ENCODE measurements around the gene AKR7A2.
"Not testable (repeated sequence)": the region's sequence is repeated elsewhere in the genome, so short reads cannot be mapped to it uniquely, and the experiment has no call there.

AKR7A2 gene

DNA sequence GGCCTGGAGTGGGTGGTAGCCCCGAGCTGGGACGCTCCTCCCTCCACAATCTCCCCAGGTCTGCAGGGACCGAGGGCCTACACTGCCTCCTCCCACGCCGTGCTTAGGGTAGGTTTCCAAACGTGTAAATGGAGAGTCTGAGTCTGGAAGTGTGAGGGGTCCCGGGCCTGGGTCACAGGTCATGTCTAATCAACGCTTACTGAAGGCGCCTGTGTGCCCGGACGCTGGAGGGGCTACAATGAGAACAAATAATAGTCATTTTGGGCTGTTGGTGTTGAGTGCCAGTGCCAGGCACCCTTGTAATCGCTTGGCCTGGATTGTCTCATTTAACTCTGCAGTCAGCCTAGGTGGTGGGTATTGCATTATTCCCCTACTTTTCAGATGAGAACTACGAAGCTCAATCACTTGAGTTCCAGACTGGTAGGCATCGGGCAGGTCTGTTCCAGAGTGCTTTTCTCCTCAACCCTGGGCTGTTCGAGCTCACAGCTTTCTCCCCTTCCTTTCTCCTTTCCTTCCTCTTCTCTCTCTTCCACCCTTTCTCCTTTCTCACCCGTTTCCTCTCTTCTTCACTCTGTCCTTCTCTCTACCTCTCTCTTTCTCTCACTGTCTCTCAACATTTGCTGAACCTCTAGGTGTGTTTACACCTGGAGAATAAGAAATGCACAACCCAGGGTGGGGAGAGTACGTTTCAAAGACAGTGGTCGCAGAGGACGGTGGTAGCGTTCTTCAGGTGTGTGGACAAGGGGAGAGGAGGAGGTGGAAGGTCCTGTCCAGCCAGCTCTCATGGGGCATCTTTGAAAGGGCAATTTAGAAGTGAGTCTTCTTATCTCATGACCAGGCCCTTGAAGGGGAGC, 1.1 kb upstream of the AKR7A2 start:
- in situ Hi-C loops (cut with MboI; ENCODE audit: low sequenced_read_pairs) = no loop called here
- peak in 1 of 2 experiments; percentile 12 for DNase-seq (ENCODE audit: low spot score in 2 of 2)

DNA sequence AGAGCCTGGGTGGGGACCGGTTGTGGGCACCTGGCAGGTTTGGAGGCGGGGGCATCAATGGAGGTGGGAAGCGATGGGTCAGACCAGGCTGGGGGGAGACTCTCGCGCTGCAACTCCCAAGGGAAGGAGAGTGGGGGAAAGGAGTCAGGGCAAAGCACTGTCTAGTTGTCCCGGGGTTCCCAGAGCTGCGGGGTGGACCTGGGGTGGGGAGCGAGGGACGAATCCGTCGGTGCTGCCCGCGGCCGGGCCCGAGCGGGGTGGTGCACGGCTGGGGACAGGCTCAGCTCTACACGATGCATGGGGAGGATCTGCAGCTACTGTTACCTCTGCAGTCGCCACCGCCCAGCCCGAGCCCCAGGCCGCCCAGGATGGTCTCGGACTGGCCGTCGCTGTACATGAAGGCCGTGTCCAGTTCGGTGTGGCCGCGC, 427 bp downstream of the AKR7A2 start:
- no peaks in the 10 kb centered on the region for H3K9me3 ChIP-seq
- H3K27me3 ChIP-seq (ENCODE audit: low read depth) = no peaks in the 10 kb centered on the region
- in situ Hi-C loops (cut with MboI; ENCODE audit: low sequenced_read_pairs) = no loop called here
- DNase-seq (ENCODE audit: low spot score in 2 of 2) = peak in 1 of 2 experiments; percentile 33
- H3K4me3 ChIP-seq = peak overlapping the region; percentile 84
- peaks cover 5% of the 10 kb centered on the region for H3K4me1 ChIP-seq
- H3K36me3 ChIP-seq (replicated peaks) = peaks cover 22% of the 10 kb centered on the region

More for the DNA sequence above, 1.1 kb upstream of the AKR7A2 start:
- Histone ChIP-seq H3K27me3 (ENCODE audit: low read depth) (no peaks in the 10 kb centered on the region), H3K4me3 (peak overlapping the region; percentile 84), H3K36me3 (replicated peaks) (peaks cover 14% of the 10 kb centered on the region), H3K4me1 (peaks cover 5% of the 10 kb centered on the region), H3K9me3 (no peaks in the 10 kb centered on the region)

DNA sequence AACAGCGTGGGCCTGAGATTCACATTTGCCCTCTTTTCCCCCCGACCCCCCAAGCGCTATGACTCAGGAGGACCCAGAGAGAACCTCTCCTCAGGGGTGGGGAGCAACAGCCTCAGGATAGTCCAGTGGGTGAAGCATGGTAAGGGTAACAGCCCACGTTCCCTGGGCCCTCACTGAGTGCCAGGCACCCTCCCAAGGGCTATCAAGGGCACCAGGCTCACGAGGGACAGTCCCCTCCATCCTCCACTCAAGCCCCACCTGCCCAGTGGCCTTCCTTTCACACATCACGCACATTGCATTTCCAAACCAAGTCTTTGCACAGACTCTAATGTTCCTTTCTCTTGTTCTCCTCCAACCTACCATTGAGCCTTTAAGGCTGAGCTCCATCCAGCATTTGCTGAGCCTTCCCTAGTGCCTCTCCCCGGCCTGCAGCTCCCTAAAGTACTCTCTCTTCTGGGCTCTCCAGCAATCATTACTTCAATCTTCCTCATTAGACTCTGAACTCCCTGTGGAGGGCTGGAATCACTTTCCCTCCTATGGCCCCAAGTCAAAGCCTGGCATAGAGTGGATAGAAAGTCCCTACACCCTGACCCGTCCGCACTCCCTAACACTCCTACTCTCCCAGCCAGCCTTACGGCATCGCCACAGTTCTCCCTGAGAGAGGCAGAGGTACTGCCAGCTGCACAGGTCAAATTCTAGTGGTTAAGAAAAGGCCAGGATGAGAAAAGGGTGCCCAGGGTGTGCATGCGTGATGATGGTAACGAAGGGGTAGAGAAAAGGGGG, 1.0 kb downstream of the AKR7A2 start:
- in situ Hi-C loops (cut with MboI; ENCODE audit: low sequenced_read_pairs) = no loop called here
- Histone ChIP-seq H3K9me3 (no peaks in the 10 kb centered on the region), H3K27me3 (ENCODE audit: low read depth) (no peaks in the 10 kb centered on the region), H3K36me3 (replicated peaks) (peaks cover 25% of the 10 kb centered on the region), H3K4me1 (peaks cover 5% of the 10 kb centered on the region), H3K4me3 (peak overlapping the region; percentile 84)
- DNase-seq (ENCODE audit: low spot score in 2 of 2) = peak in 1 of 2 experiments; percentile 47

DNA sequence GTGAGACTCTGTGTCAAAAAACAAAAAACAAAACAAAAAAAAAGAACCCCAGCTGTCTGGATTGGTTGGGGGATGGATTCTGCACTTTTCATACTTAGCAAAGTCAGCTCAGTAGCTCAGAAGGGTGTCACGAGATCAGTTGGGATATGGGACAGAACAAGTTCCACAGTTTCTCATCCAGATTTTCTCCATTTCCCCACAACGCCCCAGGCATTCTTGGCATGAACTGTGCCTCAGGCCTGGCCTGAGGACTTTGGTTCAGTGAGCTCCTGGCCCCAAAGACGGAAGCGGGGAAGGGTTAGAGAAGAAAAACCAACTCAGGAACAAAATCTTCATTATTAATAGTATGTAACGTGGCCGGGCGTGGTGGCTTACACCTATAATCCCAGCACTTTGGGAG, 1.9 kb downstream of the AKR7A2 start:
- H3K36me3 ChIP-seq (replicated peaks) = peaks cover 34% of the 10 kb centered on the region
- no peak for DNase-seq (ENCODE audit: low spot score in 2 of 2)
- no peaks in the 10 kb centered on the region for H3K9me3 ChIP-seq
- in situ Hi-C loops (cut with MboI; ENCODE audit: low sequenced_read_pairs) = no loop called here
- peaks cover 5% of the 10 kb centered on the region for H3K4me1 ChIP-seq
- no peaks in the 10 kb centered on the region for H3K27me3 ChIP-seq (ENCODE audit: low read depth)
- H3K4me3 ChIP-seq = no peak overlapping the region

DNA sequence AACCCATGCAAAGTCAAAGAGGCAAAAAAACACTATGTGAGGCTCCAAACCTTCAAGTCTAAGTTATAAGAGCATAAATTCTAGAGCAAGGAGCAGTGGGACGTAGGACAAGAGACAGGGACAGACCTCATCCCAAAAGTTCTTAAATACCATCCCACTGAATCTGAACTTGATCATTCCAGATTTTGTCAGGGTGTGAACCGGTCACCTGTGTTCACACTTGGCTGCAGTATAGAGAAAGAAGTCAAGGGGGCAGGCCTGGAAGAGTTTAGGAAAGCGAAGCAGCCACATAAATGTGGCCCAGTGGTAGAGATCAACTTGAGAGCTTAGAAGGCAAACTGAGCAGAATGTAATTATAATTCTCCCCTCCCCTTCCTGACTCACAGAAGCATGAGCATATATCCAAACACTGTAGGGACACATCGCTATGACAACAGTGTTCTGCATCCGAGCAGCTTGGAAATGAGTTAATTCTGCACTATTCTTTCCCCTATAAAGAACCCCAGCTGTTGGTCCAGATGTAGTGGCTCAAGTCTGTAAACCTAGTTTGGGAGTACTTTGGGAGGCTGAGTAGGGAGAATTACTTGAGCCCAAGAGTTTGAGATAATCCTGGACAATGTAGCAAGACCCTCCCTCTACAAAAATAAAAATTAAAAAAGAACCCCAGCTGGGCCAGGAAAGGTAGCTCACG, 2.7 kb downstream of the AKR7A2 start:
- Histone ChIP-seq H3K27me3 (ENCODE audit: low read depth) (no peaks in the 10 kb centered on the region), H3K4me3 (no peak overlapping the region), H3K9me3 (no peaks in the 10 kb centered on the region), H3K4me1 (peaks cover 5% of the 10 kb centered on the region), H3K36me3 (replicated peaks) (peaks cover 36% of the 10 kb centered on the region)
- DNase-seq (ENCODE audit: low spot score in 2 of 2) = no peak
- in situ Hi-C loops (cut with MboI; ENCODE audit: low sequenced_read_pairs) = no loop called here

DNA sequence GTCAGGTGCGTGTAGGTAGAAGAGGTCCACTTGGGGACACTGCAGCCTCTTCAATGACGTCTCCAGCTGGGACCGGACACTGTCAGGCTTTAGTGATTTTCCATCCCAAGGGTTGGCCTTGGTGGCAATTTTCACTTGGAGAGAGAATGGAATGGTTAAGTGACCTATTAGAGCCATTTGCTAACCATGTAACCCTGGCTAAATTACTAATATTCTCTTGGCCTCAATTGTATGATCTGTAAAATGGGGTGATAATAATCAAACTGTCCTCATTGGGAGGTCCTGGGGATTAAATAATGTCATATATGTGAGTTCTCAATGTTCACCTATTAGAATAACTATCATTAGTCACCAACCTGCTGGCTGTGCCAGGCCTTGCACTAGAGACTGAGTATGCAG, 3.4 kb downstream of the AKR7A2 start:
- DNase-seq (ENCODE audit: low spot score in 2 of 2) = no peak
- H3K4me1 ChIP-seq = peaks cover 5% of the 10 kb centered on the region
- peaks cover 43% of the 10 kb centered on the region for H3K36me3 ChIP-seq (replicated peaks)
- H3K4me3 ChIP-seq = no peak overlapping the region
- in situ Hi-C loops (cut with MboI; ENCODE audit: low sequenced_read_pairs) = no loop called here
- no peaks in the 10 kb centered on the region for H3K27me3 ChIP-seq (ENCODE audit: low read depth)
- H3K9me3 ChIP-seq = no peaks in the 10 kb centered on the region

DNA sequence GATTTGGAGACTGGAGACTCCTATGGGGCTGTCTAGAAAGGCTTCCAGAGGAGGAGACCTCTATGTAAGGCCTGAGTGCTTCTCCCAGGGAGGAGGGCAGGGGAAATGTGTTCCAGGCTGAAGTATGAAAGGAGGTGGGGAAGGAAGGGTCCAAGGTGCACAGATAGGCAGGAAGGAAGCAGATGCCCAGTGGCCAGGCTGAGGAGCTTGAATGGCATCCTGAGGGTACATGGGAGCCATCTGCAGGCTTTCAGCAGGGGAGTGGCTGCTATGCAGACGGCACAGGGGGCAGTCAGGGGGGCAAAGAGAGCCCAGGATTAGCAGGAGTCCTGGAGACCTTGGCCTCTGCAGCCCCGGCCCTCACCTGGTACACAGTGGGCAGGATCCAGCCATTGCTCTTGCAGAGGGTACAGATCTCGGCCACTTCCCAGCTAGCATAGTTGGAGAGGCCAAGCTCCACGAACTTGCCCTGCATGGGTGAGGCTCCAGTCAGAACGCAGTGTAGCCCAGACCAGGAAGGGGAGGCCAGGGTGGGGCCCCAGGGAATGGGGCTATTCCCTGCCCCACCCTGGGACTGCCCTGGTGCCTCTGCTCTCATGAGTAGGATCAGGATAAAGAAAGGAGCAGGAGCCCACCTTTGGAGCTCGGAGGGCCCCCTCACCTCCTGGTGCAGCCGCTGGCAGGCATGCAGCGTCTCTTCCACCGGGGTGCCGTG, 4.0 kb downstream of the AKR7A2 start:
- in situ Hi-C loops (cut with MboI; ENCODE audit: low sequenced_read_pairs) = no loop called here
- peaks cover 48% of the 10 kb centered on the region for H3K36me3 ChIP-seq (replicated peaks)
- no peaks in the 10 kb centered on the region for H3K27me3 ChIP-seq (ENCODE audit: low read depth)
- no peaks in the 10 kb centered on the region for H3K9me3 ChIP-seq
- no peak for DNase-seq (ENCODE audit: low spot score in 2 of 2)
- H3K4me1 ChIP-seq = peaks cover 5% of the 10 kb centered on the region
- no peak overlapping the region for H3K4me3 ChIP-seq

DNA sequence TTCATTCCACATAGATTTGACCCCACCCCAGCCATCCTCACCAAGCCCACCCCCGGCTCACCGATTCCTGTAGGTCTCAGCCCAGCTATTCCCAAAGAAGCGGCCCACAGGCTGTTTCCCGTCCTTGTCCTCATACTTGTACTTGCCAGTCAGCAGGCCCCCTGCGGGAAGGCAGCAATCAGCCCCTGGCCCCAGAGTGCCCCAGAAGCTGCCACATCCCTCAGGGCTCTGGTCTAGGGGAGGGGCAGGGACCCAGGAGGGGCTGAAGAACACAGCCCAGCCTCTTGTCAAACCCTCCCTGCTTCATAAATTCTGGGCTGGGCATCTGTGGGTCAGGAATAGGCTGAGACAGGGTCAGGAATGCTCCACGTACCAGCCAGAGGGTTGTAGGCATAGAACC, 5.0 kb downstream of the AKR7A2 start:
- Histone ChIP-seq H3K27me3 (ENCODE audit: low read depth) (no peaks in the 10 kb centered on the region), H3K4me1 (peaks cover 4% of the 10 kb centered on the region), H3K36me3 (replicated peaks) (peaks cover 54% of the 10 kb centered on the region), H3K9me3 (no peaks in the 10 kb centered on the region), H3K4me3 (no peak overlapping the region)
- no peak for DNase-seq (ENCODE audit: low spot score in 2 of 2)
- in situ Hi-C loops (cut with MboI; ENCODE audit: low sequenced_read_pairs) = no loop called here

DNA sequence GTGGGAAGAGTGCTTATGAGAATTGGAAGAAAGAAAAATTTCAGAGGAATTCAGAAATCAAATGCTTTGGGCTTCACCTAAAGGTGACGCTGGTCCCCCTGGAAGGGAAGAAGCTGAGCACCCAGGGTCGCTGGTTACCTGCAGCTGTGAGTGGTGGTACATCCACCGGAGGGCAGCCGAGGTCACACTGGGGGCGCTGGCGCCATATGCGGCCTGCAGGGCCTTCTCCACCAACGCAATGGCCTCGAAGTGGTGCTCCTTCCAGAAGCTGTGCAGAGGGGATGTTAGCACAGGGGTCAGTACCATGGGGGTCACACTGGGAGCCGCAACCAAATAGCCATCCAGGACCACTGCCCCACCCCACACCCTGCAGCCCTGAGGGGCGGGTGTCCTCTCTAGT, 6.1 kb downstream of the AKR7A2 start:
- Histone ChIP-seq H3K4me1 (peaks cover 3% of the 10 kb centered on the region), H3K9me3 (no peaks in the 10 kb centered on the region), H3K27me3 (ENCODE audit: low read depth) (no peaks in the 10 kb centered on the region), H3K36me3 (replicated peaks) (peaks cover 54% of the 10 kb centered on the region), H3K4me3 (no peak overlapping the region)
- no peak for DNase-seq (ENCODE audit: low spot score in 2 of 2)
- in situ Hi-C loops (cut with MboI; ENCODE audit: low sequenced_read_pairs) = no loop called here

DNA sequence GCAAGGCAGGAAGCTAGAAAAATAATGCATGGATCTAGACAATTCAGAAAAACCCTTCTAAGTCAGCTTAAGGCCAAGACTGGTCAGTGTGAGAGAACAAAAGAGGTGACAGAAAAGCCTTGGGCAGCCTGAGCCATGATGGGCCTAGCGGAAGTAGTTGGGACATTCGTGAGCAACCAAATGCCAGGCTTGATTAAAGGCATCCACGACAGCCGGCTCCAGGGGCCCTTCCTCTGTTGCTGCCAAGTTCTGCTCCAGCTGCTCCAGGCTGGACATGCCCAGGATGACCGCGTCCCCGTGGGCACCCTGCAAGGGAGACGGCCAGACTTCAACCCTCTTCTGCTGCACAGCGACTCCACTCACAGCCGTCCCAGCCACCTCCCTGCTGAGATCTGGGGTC, 7.9 kb downstream of the AKR7A2 start:
- DNase-seq (ENCODE audit: low spot score in 2 of 2); H3K27me3 ChIP-seq (ENCODE audit: low read depth); H3K4me1 ChIP-seq; H3K9me3 ChIP-seq; in situ Hi-C loops (cut with MboI; ENCODE audit: low sequenced_read_pairs); H3K4me3 ChIP-seq: not testable (repeated sequence)
- peaks cover 51% of the 10 kb centered on the region for H3K36me3 ChIP-seq (replicated peaks)

DNA sequence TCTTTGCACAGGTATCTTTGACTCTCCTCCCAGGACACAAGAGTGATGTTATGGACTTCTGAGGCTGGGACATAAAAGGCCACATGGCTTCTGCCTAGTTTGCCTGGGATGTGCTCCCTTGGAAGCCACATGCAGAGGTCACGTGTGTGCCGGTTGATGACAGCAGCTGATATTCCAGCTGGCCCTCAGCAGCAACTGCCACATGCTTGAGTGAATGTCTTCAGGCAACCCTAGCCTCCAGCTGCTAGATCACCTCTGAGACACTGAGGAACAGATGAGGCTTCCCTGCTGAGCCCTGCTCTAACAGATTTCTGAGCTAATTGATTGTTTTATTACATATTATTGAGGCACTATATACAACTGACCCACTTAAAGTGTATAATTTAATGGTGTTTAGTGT, 11.7 kb downstream of the AKR7A2 start:
- DNase-seq (ENCODE audit: low spot score in 2 of 2) = no peak
- Histone ChIP-seq H3K36me3 (replicated peaks) (peaks cover 22% of the 10 kb centered on the region), H3K4me1 (no peaks in the 10 kb centered on the region), H3K27me3 (ENCODE audit: low read depth) (no peaks in the 10 kb centered on the region), H3K9me3 (no peaks in the 10 kb centered on the region), H3K4me3 (no peak overlapping the region)
- in situ Hi-C loops (cut with MboI; ENCODE audit: low sequenced_read_pairs) = no loop called here

DNA sequence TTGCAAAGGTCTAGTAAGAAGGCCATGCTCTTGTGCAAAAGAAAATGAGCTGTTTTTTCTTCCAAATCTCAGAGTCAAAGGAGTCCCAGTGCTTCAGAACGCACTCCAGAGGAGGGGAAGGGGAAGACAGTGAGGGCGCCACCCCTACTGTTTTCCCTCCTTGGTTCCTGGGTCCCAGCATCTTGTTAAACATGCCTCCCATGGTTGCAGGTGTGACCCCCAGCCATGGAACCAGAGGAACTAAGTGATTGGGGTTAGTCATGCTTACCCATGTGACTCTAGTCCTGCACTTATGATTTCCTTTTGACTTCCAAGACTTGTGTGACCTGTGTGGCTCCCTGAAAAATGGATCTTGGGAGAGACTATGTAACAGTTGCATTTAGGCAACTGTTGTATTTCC, 17.3 kb downstream of the AKR7A2 start:
- H3K27me3 ChIP-seq (ENCODE audit: low read depth) = no peaks in the 10 kb centered on the region

DNA sequence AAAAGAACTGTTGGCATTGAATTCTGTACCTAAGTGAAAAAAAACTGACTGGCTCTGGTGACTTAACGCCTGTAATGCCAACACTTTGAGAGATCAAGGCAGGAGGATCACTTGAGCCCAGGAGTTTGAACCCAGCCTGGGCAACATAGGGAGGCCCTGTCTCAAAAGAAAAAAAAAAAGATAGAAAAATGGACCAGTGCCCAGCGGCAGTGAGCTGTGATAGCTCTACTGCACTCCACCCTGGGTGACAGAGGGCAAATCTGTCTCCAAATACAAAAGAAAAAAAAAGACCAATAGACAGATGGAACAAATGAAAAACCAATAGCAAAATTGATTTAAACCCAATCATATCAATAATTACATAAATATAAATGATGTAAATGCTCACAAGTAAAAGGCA, 22.7 kb downstream of the AKR7A2 start:
- no peak for DNase-seq (ENCODE audit: low spot score in 2 of 2)
- H3K27me3 ChIP-seq (ENCODE audit: low read depth) = no peaks in the 10 kb centered on the region
- H3K4me3 ChIP-seq = no peak overlapping the region
- H3K9me3 ChIP-seq = 0 out of 2 replicates have a peak, but pooled peaks cover under 1% of the 10 kb centered on the region
- H3K4me1 ChIP-seq = no peaks in the 10 kb centered on the region
- no peaks in the 10 kb centered on the region for H3K36me3 ChIP-seq (replicated peaks)
- in situ Hi-C loops (cut with MboI; ENCODE audit: low sequenced_read_pairs) = no loop called here

More for the DNA sequence above, 17.3 kb downstream of the AKR7A2 start:
- no peak for DNase-seq (ENCODE audit: low spot score in 2 of 2)
- Histone ChIP-seq H3K36me3 (replicated peaks) (no peaks in the 10 kb centered on the region; the same call in 1 of the 2 replicates), H3K4me1 (no peaks in the 10 kb centered on the region), H3K9me3 (0 out of 2 replicates have a peak, but pooled peaks cover 6% of the 10 kb centered on the region), H3K4me3 (no peak overlapping the region)
- in situ Hi-C loops (cut with MboI; ENCODE audit: low sequenced_read_pairs) = no loop called here
